ENCODE results near the gene KCNQ1. TPM values are rescaled to one million over a fixed set of nuclear protein-coding genes. Genes with fewer than 3 reads are reported as not detected.

KCNQ1 gene
- total RNA-seq, 5 donors from 2014 or later (not counting 1 experiment from before 2014, with no cell fraction given): 20.9 to 32.9 (median 24.0) TPM

- 84% methylated on average over 10 of the region's 16 CpGs for WGBS (ENCODE audit: insufficient coverage)
- ChIA-PET CTCF (no interaction called here), POLR2A (no interaction called here)
- H3K4me1 ChIP-seq (ENCODE audit: control insufficient read depth in 1 of 2, extremely low read depth in 1 of 2, insufficient read depth in 2 of 2, low read length in 2 of 2): no peaks in the 10 kb centered on the region
- Mint-ChIP-seq H3K36me3 (no peaks in the 10 kb centered on the region), H3K27ac (no peak overlapping the region), H3K4me1 (no peaks in the 10 kb centered on the region), H3K4me3 (no peak overlapping the region), H3K27me3 (no peaks in the 10 kb centered on the region), H3K9me3 (no peaks in the 10 kb centered on the region)
- no peak overlapping the region for H3K27ac ChIP-seq (ENCODE audit: low read length)
- peaks cover 0 to 4% of the 10 kb centered on the region in 2 experiments for H3K27me3 ChIP-seq (replicated peaks in 1 of 2; ENCODE audit: control insufficient read depth in 2 of 2, extremely low read depth in 1 of 2, insufficient read depth in 2 of 2, low read length in 1 of 2)
- no peak overlapping the region for H3K4me3 ChIP-seq (ENCODE audit: control insufficient read depth in 1 of 2, extremely low read depth in 1 of 2, low read length in 1 of 2)
- H3K36me3 ChIP-seq (ENCODE audit: control insufficient read depth in 2 of 2, extremely low read depth in 1 of 2, insufficient read depth in 1 of 2, low read length in 1 of 2): no peaks in the 10 kb centered on the region
- DNase-seq (no peak), ATAC-seq (replicated peaks in 1 of 4) (no peak)
- no peaks in the 10 kb centered on the region for H3K9me3 ChIP-seq
These were observed 285.7 kb downstream of the KCNQ1 start for GRCh38 chr11:2730272-2731129.

- H3K27me3 Mint-ChIP-seq: no peaks in the 10 kb centered on the region
- H3K4me3 Mint-ChIP-seq: no peak overlapping the region
- 85% methylated on average over 20 of the region's 28 CpGs for WGBS (ENCODE audit: insufficient coverage)
- H3K36me3 Mint-ChIP-seq: no peaks in the 10 kb centered on the region
- H3K4me1 Mint-ChIP-seq: no peaks in the 10 kb centered on the region
- ChIA-PET POLR2A (no interaction called here), CTCF (no interaction called here)
- DNase-seq (no peak), ATAC-seq (replicated peaks in 1 of 4) (no peak)
- Histone ChIP-seq H3K27ac (ENCODE audit: low read length) (no peak overlapping the region), H3K36me3 (ENCODE audit: control insufficient read depth in 2 of 2, extremely low read depth in 1 of 2, insufficient read depth in 1 of 2, low read length in 1 of 2) (no peaks in the 10 kb centered on the region), H3K4me1 (ENCODE audit: control insufficient read depth in 1 of 2, extremely low read depth in 1 of 2, insufficient read depth in 2 of 2, low read length in 2 of 2) (no peaks in the 10 kb centered on the region), H3K9me3 (no peaks in the 10 kb centered on the region), H3K4me3 (ENCODE audit: control insufficient read depth in 1 of 2, extremely low read depth in 1 of 2, low read length in 1 of 2) (no peak overlapping the region), H3K27me3 (replicated peaks in 1 of 2; ENCODE audit: control insufficient read depth in 2 of 2, extremely low read depth in 1 of 2, insufficient read depth in 2 of 2, low read length in 1 of 2) (peaks cover 0 to 4% of the 10 kb centered on the region in 2 experiments)
- no peak overlapping the region for H3K27ac Mint-ChIP-seq
- H3K9me3 Mint-ChIP-seq: no peaks in the 10 kb centered on the region
These were observed 286.6 kb downstream of the KCNQ1 start for GRCh38 chr11:2731130-2732125.

GRCh38 chr11:2732261-2732939 is 287.6 kb downstream of the KCNQ1 start:
- H3K36me3 Mint-ChIP-seq: no peaks in the 10 kb centered on the region
- no peak overlapping the region for H3K27ac ChIP-seq (ENCODE audit: low read length)
- DNase-seq: no peak
- H3K27me3 Mint-ChIP-seq: no peaks in the 10 kb centered on the region
- H3K4me3 Mint-ChIP-seq: no peak overlapping the region
- no peaks in the 10 kb centered on the region for H3K9me3 Mint-ChIP-seq
- 90% methylated on average over 29 of the region's 32 CpGs for WGBS (ENCODE audit: insufficient coverage)
- no peaks in the 10 kb centered on the region for H3K36me3 ChIP-seq (ENCODE audit: control insufficient read depth in 2 of 2, extremely low read depth in 1 of 2, insufficient read depth in 1 of 2, low read length in 1 of 2)
- ChIA-PET POLR2A (no interaction called here), CTCF (no interaction called here)
- no peaks in the 10 kb centered on the region for H3K4me1 Mint-ChIP-seq
- H3K4me1 ChIP-seq (ENCODE audit: control insufficient read depth in 1 of 2, extremely low read depth in 1 of 2, insufficient read depth in 2 of 2, low read length in 2 of 2): no peaks in the 10 kb centered on the region
- H3K9me3 ChIP-seq: no peaks in the 10 kb centered on the region
- H3K27me3 ChIP-seq (replicated peaks in 1 of 2; ENCODE audit: control insufficient read depth in 2 of 2, extremely low read depth in 1 of 2, insufficient read depth in 2 of 2, low read length in 1 of 2): peaks cover 0 to 4% of the 10 kb centered on the region in 2 experiments
- H3K27ac Mint-ChIP-seq: no peak overlapping the region
- no peak for ATAC-seq (replicated peaks in 1 of 4)
- no peak overlapping the region for H3K4me3 ChIP-seq (ENCODE audit: control insufficient read depth in 1 of 2, extremely low read depth in 1 of 2, low read length in 1 of 2)

- Histone ChIP-seq H3K27me3 (replicated peaks in 1 of 2; ENCODE audit: control insufficient read depth in 2 of 2, extremely low read depth in 1 of 2, insufficient read depth in 2 of 2, low read length in 1 of 2) (peaks cover 0 to 4% of the 10 kb centered on the region in 2 experiments), H3K9me3 (no peaks in the 10 kb centered on the region), H3K4me3 (ENCODE audit: control insufficient read depth in 1 of 2, extremely low read depth in 1 of 2, low read length in 1 of 2) (no peak overlapping the region), H3K4me1 (ENCODE audit: control insufficient read depth in 1 of 2, extremely low read depth in 1 of 2, insufficient read depth in 2 of 2, low read length in 2 of 2) (no peaks in the 10 kb centered on the region), H3K27ac (ENCODE audit: low read length) (no peak overlapping the region), H3K36me3 (ENCODE audit: control insufficient read depth in 2 of 2, extremely low read depth in 1 of 2, insufficient read depth in 1 of 2, low read length in 1 of 2) (no peaks in the 10 kb centered on the region)
- H3K9me3 Mint-ChIP-seq: no peaks in the 10 kb centered on the region
- 81% methylated on average over 9 of the region's 12 CpGs for WGBS (ENCODE audit: insufficient coverage)
- ChIA-PET CTCF (no interaction called here), POLR2A (no interaction called here)
- no peaks in the 10 kb centered on the region for H3K36me3 Mint-ChIP-seq
- no peak overlapping the region for H3K4me3 Mint-ChIP-seq
- DNase-seq: no peak
- peaks cover 0 to 5% (median 0%) of the 10 kb centered on the region in 3 donors for H3K4me1 Mint-ChIP-seq
- ATAC-seq (replicated peaks in 1 of 4): no peak
- H3K27ac Mint-ChIP-seq: no peak overlapping the region
- no peaks in the 10 kb centered on the region for H3K27me3 Mint-ChIP-seq
These were observed 288.3 kb downstream of the KCNQ1 start for GRCh38 chr11:2732940-2733628.

GRCh38 chr11:2734181-2735052 is 289.6 kb downstream of the KCNQ1 start:
- DNase-seq: no peak
- Histone ChIP-seq H3K27me3 (replicated peaks in 1 of 2; ENCODE audit: control insufficient read depth in 2 of 2, extremely low read depth in 1 of 2, insufficient read depth in 2 of 2, low read length in 1 of 2) (peaks cover 0 to 4% of the 10 kb centered on the region in 2 experiments), H3K27ac (ENCODE audit: low read length) (no peak overlapping the region), H3K4me1 (ENCODE audit: control insufficient read depth in 1 of 2, extremely low read depth in 1 of 2, insufficient read depth in 2 of 2, low read length in 2 of 2) (no peaks in the 10 kb centered on the region), H3K9me3 (no peaks in the 10 kb centered on the region), H3K36me3 (ENCODE audit: control insufficient read depth in 2 of 2, extremely low read depth in 1 of 2, insufficient read depth in 1 of 2, low read length in 1 of 2) (no peaks in the 10 kb centered on the region), H3K4me3 (ENCODE audit: control insufficient read depth in 1 of 2, extremely low read depth in 1 of 2, low read length in 1 of 2) (no peak overlapping the region)
- CTCF ChIA-PET: no interaction called here
- Mint-ChIP-seq H3K27me3 (no peaks in the 10 kb centered on the region), H3K4me3 (no peak overlapping the region), H3K36me3 (no peaks in the 10 kb centered on the region), H3K9me3 (no peaks in the 10 kb centered on the region), H3K27ac (no peak overlapping the region), H3K4me1 (peaks cover 0 to 5% (median 0%) of the 10 kb centered on the region in 3 donors)
- 88% methylated on average over 29 of the region's 32 CpGs for WGBS (ENCODE audit: insufficient coverage)
- POLR2A ChIA-PET: no interaction called here
- ATAC-seq (replicated peaks in 1 of 4): no peak

All from T-cell (primary cell).